Skin epidermis (tissue), 12 donors: ENCODE measurements around the gene SPCS3.
"Not testable (repeated sequence)": the region's sequence is repeated elsewhere in the genome, so short reads cannot be mapped to it uniquely, and the experiment has no call there.

ENCODE experiments used
- H3K27ac ChIP-seq, 21 experiments: fragments of 200-600 bp; sonication (generic) in 11 of 21; one replicate each; pipeline ENCODE4 v1.5.0; 2020; ENCODE audit warnings: mild to moderate bottlenecking in 3 of 21, inconsistent platforms in 2 of 21, moderate library complexity in 2 of 21
- H3K4me3 ChIP-seq, 7 experiments: fragments of 200-600 bp; sonication (generic) in 2 of 7; one replicate each; pipeline ENCODE4 v1.5.0; 2020; ENCODE audit warnings: inconsistent platforms in 2 of 7, mild to moderate bottlenecking in 2 of 7, moderate library complexity in 1 of 7

The SPCS3 gene

GRCh38 chr4:176319704-176320339 is at the start of gene SPCS3:
SPCS3 (plus strand) TSS chr4:176319966; CDS start chr4:176320077, 111 bp downstream.
- peak within 1 kb of the TSS; percentile 68 to 100 (median 95) for H3K4me3 ChIP-seq

GRCh38 chr4:176270669-176271068 is 49.1 kb upstream of the SPCS3 start:
- no peak overlapping the region for H3K27ac ChIP-seq

More at GRCh38 chr4:176319704-176320339, at the start of gene SPCS3:
- H3K27ac ChIP-seq = peak within 1 kb of the TSS; percentile 83 to 99 (median 93)

GRCh38 chr4:176271749-176272148 is 48.0 kb upstream of the SPCS3 start:
- H3K4me3 ChIP-seq = no peak overlapping the region
- H3K27ac ChIP-seq = no peak overlapping the region

More at GRCh38 chr4:176270669-176271068, 49.1 kb upstream of the SPCS3 start:
- no peak overlapping the region for H3K4me3 ChIP-seq

GRCh38 chr4:176272799-176273198 is 47.0 kb upstream of the SPCS3 start:
- no peak overlapping the region for H3K4me3 ChIP-seq
- H3K27ac ChIP-seq = no peak overlapping the region

- Histone ChIP-seq H3K27ac (no peak overlapping the region), H3K4me3 (no peak overlapping the region)
Measured at GRCh38 chr4:176273736-176274135, 46.0 kb upstream of the SPCS3 start.

GRCh38 chr4:176274441-176274840 is 45.3 kb upstream of the SPCS3 start:
- H3K4me3 ChIP-seq = no peak overlapping the region
- H3K27ac ChIP-seq = no peak overlapping the region

- H3K4me3 ChIP-seq = no peak overlapping the region
- no peak overlapping the region for H3K27ac ChIP-seq
Measured at GRCh38 chr4:176276710-176277109, 43.1 kb upstream of the SPCS3 start.

GRCh38 chr4:176277162-176277904 is 42.4 kb upstream of the SPCS3 start:
- no peak overlapping the region for H3K27ac ChIP-seq

GRCh38 chr4:176279560-176279959 is 40.2 kb upstream of the SPCS3 start:
- not testable (repeated sequence) for H3K4me3 ChIP-seq, H3K27ac ChIP-seq

More at GRCh38 chr4:176277162-176277904, 42.4 kb upstream of the SPCS3 start:
- H3K4me3 ChIP-seq = no peak overlapping the region

- no peak overlapping the region for H3K27ac ChIP-seq
- H3K4me3 ChIP-seq = no peak overlapping the region
Measured at GRCh38 chr4:176286728-176287127, 33.0 kb upstream of the SPCS3 start.

- H3K4me3 ChIP-seq = no peak overlapping the region
- no peak overlapping the region for H3K27ac ChIP-seq
Measured at GRCh38 chr4:176287546-176287945, 32.2 kb upstream of the SPCS3 start.

GRCh38 chr4:176288020-176288419 is 31.7 kb upstream of the SPCS3 start:
- no peak overlapping the region for H3K4me3 ChIP-seq
- no peak overlapping the region for H3K27ac ChIP-seq

GRCh38 chr4:176289561-176289960 is 30.2 kb upstream of the SPCS3 start:
- Histone ChIP-seq H3K4me3 (no peak overlapping the region), H3K27ac (no peak overlapping the region)

GRCh38 chr4:176290520-176290919 is 29.2 kb upstream of the SPCS3 start:
- H3K27ac ChIP-seq = no peak overlapping the region
- no peak overlapping the region for H3K4me3 ChIP-seq

- Histone ChIP-seq H3K4me3 (no peak overlapping the region), H3K27ac (no peak overlapping the region)
Measured at GRCh38 chr4:176291748-176292147, 28.0 kb upstream of the SPCS3 start.

GRCh38 chr4:176292920-176293319 is 26.8 kb upstream of the SPCS3 start:
- H3K27ac ChIP-seq = no peak overlapping the region

GRCh38 chr4:176293660-176294059 is 26.1 kb upstream of the SPCS3 start:
- Histone ChIP-seq H3K4me3 (no peak overlapping the region), H3K27ac (no peak overlapping the region)

More at GRCh38 chr4:176292920-176293319, 26.8 kb upstream of the SPCS3 start:
- no peak overlapping the region for H3K4me3 ChIP-seq

GRCh38 chr4:176295907-176296306 is 23.9 kb upstream of the SPCS3 start:
- not testable (repeated sequence) for H3K27ac ChIP-seq, H3K4me3 ChIP-seq

GRCh38 chr4:176298664-176299063 is 21.1 kb upstream of the SPCS3 start:
- Histone ChIP-seq H3K27ac (no peak overlapping the region), H3K4me3 (no peak overlapping the region)

GRCh38 chr4:176300036-176300435 is 19.7 kb upstream of the SPCS3 start:
- Histone ChIP-seq H3K27ac (no peak overlapping the region), H3K4me3 (no peak overlapping the region)

- Histone ChIP-seq H3K27ac (no peak overlapping the region), H3K4me3 (no peak overlapping the region)
Measured at GRCh38 chr4:176300565-176300964, 19.2 kb upstream of the SPCS3 start.
